Endothelial cell of umbilical vein (primary cell): ENCODE data around the gene SNORC. TPM values are rescaled to one million over a fixed set of nuclear protein-coding genes. Genes with fewer than 3 reads are reported as not detected.
A peak's percentile ranks its signal among the peaks of the same experiment; 100 is the strongest.

Experiments used
- BruUV-seq: library from RNA; stranded (reverse); fragments of 400-500 nt; replicated peaks from 2 replicates; lab custom pipeline; 2021; lab: Mats Ljungman, UMichigan
- CTCF ChIA-PET: fragments of 300-600, 350-600 bp; sonication (Branson Sonifier 250); formaldehyde crosslinking; loops from one replicate; lab custom pipeline; 2021; ENCODE audit warnings: antibody characterized with exemption, inconsistent platforms; lab: Charles Lee
- POLR2A ChIA-PET: fragments of 300-600, 350-600 bp; sonication (Branson Sonifier 250); formaldehyde crosslinking; loops from one replicate; lab custom pipeline; 2021; ENCODE audit warnings: antibody characterized with exemption, inconsistent platforms; lab: Charles Lee
- DNase-seq: peaks from one replicate; pipeline ENCODE4 v3.0.0-alpha.2; 2011; ENCODE audit warnings: low read depth, low spot score
- FAIRE-seq: peaks from 2 replicates; lab custom pipeline; 2011; peaks lifted over from hg19 to GRCh38; lab: Jason Lieb, UNC
- H2AFZ ChIP-seq: 2 replicates; pipeline ENCODE4 v1.6.0; 2012; ENCODE audit warnings: low read depth, low read length, control low read depth, inconsistent platforms
- H3K27ac ChIP-seq: 2 replicates; pipeline ENCODE4 v1.5.1; 2011; ENCODE audit warnings: low read depth, mild to moderate bottlenecking, control low read depth, low read length, moderate library complexity; ENCODE audit not compliant: insufficient read depth
- H3K27me3 ChIP-seq, 2 experiments: 2 replicates each; pipeline versions ENCODE4 v1.6.0 to v1.6.1; 2011; ENCODE audit warnings: low read length in 2 of 2, mixed read lengths in 1 of 2; ENCODE audit not compliant: control insufficient read depth in 2 of 2, insufficient read depth in 2 of 2
- H3K36me3 ChIP-seq, 2 experiments: 2 replicates in 1 of 2; 3 replicates in 1 of 2; pipeline ENCODE4 v1.5.1; 2011; ENCODE audit warnings: low read length in 2 of 2, mild to moderate bottlenecking in 1 of 2, moderate library complexity in 1 of 2; ENCODE audit not compliant: control insufficient read depth in 2 of 2, insufficient read depth in 2 of 2; ENCODE audit errors: extremely low read depth in 1 of 2
- H3K4me1 ChIP-seq: 3 replicates; pipeline ENCODE4 v1.5.1; 2011; ENCODE audit warnings: mild to moderate bottlenecking, low read length; ENCODE audit not compliant: control insufficient read depth, insufficient read depth; ENCODE audit errors: extremely low read depth
- H3K4me2 ChIP-seq: 2 replicates; pipeline ENCODE4 v1.6.1; 2011; ENCODE audit warnings: low read length, control low read depth, mixed read lengths; ENCODE audit not compliant: insufficient read depth
- H3K4me3 ChIP-seq, 3 experiments: fragments of 200-600 bp in 1 of 3; sonication (generic), shearing (Covaris generic) in 1 of 3; replicated peaks in 1 of 3; 2 replicates each; pipeline ENCODE4 v1.5.1; 2011 to 2016; ENCODE audit warnings: control low read depth in 3 of 3, low read length in 3 of 3, mild to moderate bottlenecking in 2 of 3, inconsistent platforms in 1 of 3, low read depth in 1 of 3, moderate library complexity in 1 of 3; ENCODE audit not compliant: insufficient read depth in 1 of 3
- H3K79me2 ChIP-seq: 2 replicates; pipeline ENCODE4 v1.6.0; 2012; ENCODE audit warnings: low read length, inconsistent platforms; ENCODE audit not compliant: control insufficient read depth, insufficient read depth
- H3K9ac ChIP-seq: replicated peaks from 2 replicates; pipeline ENCODE3; 2011; ENCODE audit warnings: low read length, control low read depth; ENCODE audit not compliant: insufficient read depth; ENCODE audit errors: extremely low read depth
- H3K9me1 ChIP-seq: replicated peaks from 3 replicates; pipeline ENCODE4 v1.6.0; 2011; ENCODE audit warnings: mild to moderate bottlenecking, low read length; ENCODE audit not compliant: control insufficient read depth, insufficient read depth; ENCODE audit errors: extremely low read depth
- H3K9me3 ChIP-seq: replicated peaks from 2 replicates; pipeline ENCODE4 v1.5.1; 2012; ENCODE audit warnings: low read length, inconsistent platforms; ENCODE audit not compliant: control insufficient read depth, insufficient read depth
- H4K20me1 ChIP-seq: replicated peaks from 2 replicates; pipeline ENCODE3; 2011; ENCODE audit warnings: mild to moderate bottlenecking, low read length; ENCODE audit not compliant: control insufficient read depth, insufficient read depth; ENCODE audit errors: extremely low read depth
- CTCF ChIP-seq, 2 donors: IDR thresholded peaks; 1 replicate in 1 of 2; 2 replicates in 1 of 2; pipeline ENCODE4 v1.5.1; 2011; ENCODE audit warnings: low read length in 2 of 2, mild to moderate bottlenecking in 2 of 2, moderate library complexity in 2 of 2, control low read depth in 1 of 2, inconsistent platforms in 1 of 2, low read depth in 1 of 2; ENCODE audit not compliant: insufficient read depth in 1 of 2; ENCODE audit errors: extremely low read depth in 1 of 2
- EZH2 ChIP-seq: IDR thresholded peaks from 2 replicates; pipeline ENCODE4 v1.6.1; 2012; ENCODE audit warnings: borderline replicate concordance, low read depth, mild to moderate bottlenecking, moderate library complexity, low read length, inconsistent platforms; ENCODE audit not compliant: severe bottlenecking
- FOS ChIP-seq: IDR thresholded peaks from 2 replicates; pipeline ENCODE4 v1.6.1; 2011; ENCODE audit warnings: mild to moderate bottlenecking, low read length, moderate library complexity, borderline replicate concordance; ENCODE audit not compliant: insufficient read depth
- GATA2 ChIP-seq: IDR thresholded peaks from 2 replicates; pipeline ENCODE4 v1.7.0; 2011; ENCODE audit warnings: low read depth, mild to moderate bottlenecking, moderate library complexity, mixed read lengths, low read length; ENCODE audit not compliant: insufficient read length, insufficient read depth
- JUN ChIP-seq: IDR thresholded peaks from 2 replicates; pipeline ENCODE4 v1.6.1; 2011; ENCODE audit warnings: borderline replicate concordance, low read depth; ENCODE audit not compliant: insufficient read length, insufficient read depth
- MYC ChIP-seq: IDR thresholded peaks from one replicate; pipeline ENCODE4 v1.6.1; 2011; ENCODE audit warnings: mild to moderate bottlenecking, low read depth, low read length
- POLR2A ChIP-seq: IDR thresholded peaks from 2 replicates; pipeline ENCODE4 v1.6.1; 2012; ENCODE audit warnings: low read depth, mild to moderate bottlenecking, control low read depth, low read length
- POLR2AphosphoS5 ChIP-seq: IDR thresholded peaks from 2 replicates; pipeline ENCODE4 v1.6.1; 2012; ENCODE audit warnings: low read depth, mild to moderate bottlenecking, control low read depth, low read length, moderate library complexity; ENCODE audit not compliant: insufficient read depth
- dilution Hi-C: fragments of 300-500 bp; cut with MboI; formaldehyde crosslinking; loops from one replicate; pipeline ENCODE4 v1.15.0; 2019; ENCODE audit warnings: low sequenced_read_pairs; ENCODE audit not compliant: extremely low pct_ligation_motif_present
- intact Hi-C: fragments of 100-400 bp; cut with micrococcal nuclease; formaldehyde crosslinking; loops from one replicate; pipeline ENCODE4 v1.10.0; 2022
- polyA plus RNA-seq, 4 experiments: library from polyadenylated mRNA; depleted of rRNA in 3 of 4; stranded (reverse) in 3 of 4; unstranded in 1 of 4; fragments of >200 nt; gene quantifications; 2 replicates each; pipeline versions ENCODE4 v1.2.1 to v1.2.3, GENCODE V29; 2011 to 2012; ENCODE audit warnings: missing spikeins in 1 of 4
- total RNA-seq: library from RNA; stranded (reverse); gene quantifications from 2 replicates; pipeline ENCODE4 v1.2.3, GENCODE V29; 2021
- TF ChIP-seq, protein P1 (sequence below): IDR thresholded peaks from 2 replicates; pipeline ENCODE4 v1.6.1; 2011; ENCODE audit not compliant: insufficient read depth, insufficient read length

Gene SNORC
- total and polyA plus RNA-seq, 2 donors (not counting 3 experiments of a cell fraction or from before 2014, with no cell fraction given) = 1.4 to 4.0 TPM

DNA sequence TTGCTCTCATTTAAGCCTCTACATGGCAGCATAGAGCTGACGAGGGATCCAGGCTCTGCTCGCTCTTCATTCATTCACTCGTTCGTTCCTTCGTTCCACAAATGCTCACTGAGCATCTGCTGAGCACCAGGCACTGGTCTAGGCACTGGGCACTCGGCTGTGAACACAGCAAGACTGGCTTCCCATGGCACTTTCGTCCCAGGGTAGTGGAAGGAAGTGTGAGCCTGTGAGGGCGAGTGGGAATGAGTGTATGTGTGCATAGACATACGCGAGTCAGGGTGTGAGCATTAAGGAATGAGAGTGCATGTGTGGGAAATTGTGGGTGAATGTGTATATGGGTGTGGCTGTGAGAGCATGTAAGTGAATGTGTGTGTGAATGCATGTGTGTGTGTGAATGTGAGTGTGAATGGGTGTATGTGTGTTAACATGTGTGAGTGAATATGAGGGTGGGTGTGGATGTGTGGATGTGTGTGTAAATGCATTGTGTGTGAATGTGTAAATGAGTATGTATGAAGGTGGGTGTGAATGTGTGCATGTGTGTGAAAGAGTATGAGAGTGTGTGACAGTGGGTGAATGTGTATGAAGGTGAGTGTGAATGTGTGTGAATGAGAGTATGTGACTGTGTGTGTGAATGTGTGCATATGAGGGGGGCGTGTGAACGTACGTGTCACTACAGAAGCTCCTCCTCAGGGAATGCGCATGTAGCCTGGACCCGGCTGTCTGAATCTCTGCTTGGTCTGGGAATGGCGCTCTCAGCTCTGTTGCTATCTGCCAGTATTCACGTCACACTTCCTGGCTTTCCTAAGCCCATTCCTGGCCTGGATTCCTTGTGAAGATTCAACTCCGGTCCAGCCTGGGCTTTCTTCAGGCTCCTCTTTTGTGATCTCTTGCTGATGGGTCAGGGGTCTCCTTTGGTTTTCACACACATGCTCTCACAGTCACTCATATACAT is 28.8 kb downstream of the SNORC start:
- H3K9me1 ChIP-seq = no peaks in the 10 kb centered on the region
- no peaks in the 10 kb centered on the region for H3K27me3 ChIP-seq
- peak; percentile 55 for FAIRE-seq
- no peak for TF ChIP-seq FOS
- no peak for TF ChIP-seq MYC
- TF ChIP-seq POLR2A = no peak
- TF ChIP-seq, protein P1, sequence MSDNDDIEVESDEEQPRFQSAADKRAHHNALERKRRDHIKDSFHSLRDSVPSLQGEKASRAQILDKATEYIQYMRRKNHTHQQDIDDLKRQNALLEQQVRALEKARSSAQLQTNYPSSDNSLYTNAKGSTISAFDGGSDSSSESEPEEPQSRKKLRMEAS = no peak
- TF ChIP-seq POLR2AphosphoS5 = no peak
- no peak for TF ChIP-seq GATA2
- TF ChIP-seq JUN = no peak
- no peak for TF ChIP-seq CTCF (IDR thresholded peaks at IDR 0.05; ENCODE audit: extremely low read depth in 1 of 2, insufficient read depth in 1 of 2, low read depth in 1 of 2, low read length in 2 of 2)
- no peak for TF ChIP-seq EZH2
- intact Hi-C loops (no loop called here), dilution Hi-C loops (no loop called here)
- peak overlapping the region; percentile 16 for H2AFZ ChIP-seq
- BruUV-seq = no TSS peak
- no peaks in the 10 kb centered on the region for H3K79me2 ChIP-seq
- H3K4me3 ChIP-seq = no peak overlapping the region
- no peaks in the 10 kb centered on the region for H3K9me3 ChIP-seq
- no peak overlapping the region for H3K4me2 ChIP-seq
- ChIA-PET CTCF (interaction anchor here (0.8 to 1.4 kb wide), 3 partner anchors 9 to 130 kb away, joined by 3 to 5 read pairs (median 4); no protein-coding TSS in a partner anchor), POLR2A (no interaction called here)
- no peaks in the 10 kb centered on the region for H4K20me1 ChIP-seq
- H3K36me3 ChIP-seq = no peaks in the 10 kb centered on the region
- no peak overlapping the region for H3K27ac ChIP-seq
- H3K9ac ChIP-seq = no peak overlapping the region
- DNase-seq = peak; percentile 61
- peaks cover 15% of the 10 kb centered on the region for H3K4me1 ChIP-seq
